GM21576 (cell line): ENCODE measurements around the gene ABCB9.
"Not testable (repeated sequence)": the region's sequence is repeated elsewhere in the genome, so short reads cannot be mapped to it uniquely, and the experiment has no call there.

ENCODE experiments used
- ATAC-seq: cut with Tn5 transposase; IDR thresholded peaks from one replicate; pipeline ENCODE4 v1.9.1; 2021; ENCODE audit warnings: mild to moderate bottlenecking, moderate library complexity; ENCODE audit not compliant: unreplicated experiment

ABCB9 gene

GRCh38 chr12:122903693-122904034 lies 62.6 kb downstream of the ABCB9 start:
- ATAC-seq, result no peak

DNA sequence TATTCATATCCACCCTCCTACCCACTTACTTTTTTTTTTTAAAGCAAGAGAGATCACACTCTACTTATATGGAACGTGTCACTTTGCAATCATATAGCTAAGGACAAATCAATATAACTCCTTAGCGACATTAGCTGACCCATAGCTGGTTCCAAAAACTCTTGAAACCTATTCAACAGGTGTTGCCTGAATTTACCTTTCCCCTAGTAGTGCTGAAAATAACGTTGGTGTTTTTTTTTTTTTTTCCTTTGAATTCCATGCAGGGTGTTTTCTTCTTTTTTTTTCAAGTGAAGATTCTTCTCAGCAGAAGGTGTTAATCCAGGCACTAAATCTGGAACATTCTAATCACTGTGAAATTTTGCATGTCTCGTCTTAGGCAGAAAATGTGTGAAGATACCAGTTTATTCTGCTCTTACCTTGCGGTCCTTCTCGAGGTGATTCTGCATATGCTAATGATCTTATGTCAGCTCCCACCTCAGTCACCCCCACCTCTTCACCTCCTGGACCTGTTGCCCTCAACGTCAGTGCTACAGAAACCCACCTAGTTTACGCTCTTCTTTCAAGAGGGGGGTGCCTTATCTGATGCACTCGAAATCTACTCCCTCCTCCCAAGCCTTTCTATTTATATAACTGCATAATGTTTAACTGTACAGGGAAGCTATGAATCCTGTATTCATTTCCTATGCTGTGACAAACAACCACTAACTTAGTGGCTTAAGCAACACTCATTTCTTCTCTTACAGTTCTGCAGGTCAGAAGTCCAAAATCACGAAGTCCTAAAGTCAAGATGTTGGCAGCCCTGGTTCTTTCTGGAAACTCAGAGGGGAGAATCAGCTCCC lies 63.2 kb downstream of the ABCB9 start:
- no peak for ATAC-seq

- no peak for ATAC-seq
Observed at GRCh38 chr12:122899887-122900286, 66.4 kb downstream of the ABCB9 start.

- ATAC-seq, result no peak
Observed at GRCh38 chr12:122896662-122897061, 69.6 kb downstream of the ABCB9 start.

DNA sequence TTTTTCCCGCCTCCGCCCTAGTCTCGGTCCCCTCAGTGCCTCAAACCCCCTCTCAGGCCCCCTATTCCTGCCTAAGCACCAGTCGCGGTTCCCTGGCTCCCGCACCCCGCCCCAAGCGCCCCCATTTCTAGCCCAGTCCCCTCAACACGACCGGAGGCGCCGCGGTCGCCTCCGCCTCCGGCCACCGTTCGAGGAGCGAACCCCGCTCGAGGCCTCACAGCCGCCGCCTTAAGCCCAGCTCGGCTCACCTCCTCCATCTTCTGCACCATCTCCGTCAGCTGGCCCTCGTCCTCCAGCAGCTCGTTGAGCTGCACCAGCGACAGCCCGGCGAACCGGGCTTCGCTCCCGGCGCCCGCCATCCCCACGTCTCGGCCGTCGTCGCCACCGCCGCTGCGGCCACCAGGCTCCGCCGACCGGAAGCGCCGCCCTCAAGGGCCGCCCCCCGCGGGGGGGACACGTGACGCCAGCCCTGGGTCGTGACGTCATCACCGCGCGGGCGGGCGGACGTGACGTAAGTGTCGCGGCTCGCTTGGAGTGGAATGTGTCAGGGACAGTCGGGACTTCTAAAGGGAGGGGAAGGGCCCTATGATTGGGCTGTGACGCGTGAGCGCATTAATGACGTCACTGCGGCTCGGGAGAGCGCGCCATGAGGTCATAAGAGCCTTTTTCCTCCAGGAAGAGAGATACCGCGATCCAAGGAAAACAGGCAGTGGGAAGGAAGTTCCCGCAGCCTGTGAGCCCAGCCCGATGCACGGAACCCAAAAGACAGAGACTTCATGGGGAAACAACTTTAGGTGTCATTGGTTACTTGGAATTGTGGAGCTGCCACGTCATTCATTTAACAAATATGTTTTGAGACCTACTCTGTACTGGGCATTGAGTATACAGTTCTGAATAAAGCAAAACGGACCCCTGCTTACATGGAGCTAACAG lies 70.3 kb downstream of the ABCB9 start, which contains the start of gene VPS37B:
VPS37B (minus strand) TSS at position 421 of the 933 bp plus-strand sequence; CDS start at position 359, 62 bp downstream.
- no peak for ATAC-seq

GRCh38 chr12:122895320-122895703 lies 71.0 kb downstream of the ABCB9 start:
- ATAC-seq, result no peak

DNA sequence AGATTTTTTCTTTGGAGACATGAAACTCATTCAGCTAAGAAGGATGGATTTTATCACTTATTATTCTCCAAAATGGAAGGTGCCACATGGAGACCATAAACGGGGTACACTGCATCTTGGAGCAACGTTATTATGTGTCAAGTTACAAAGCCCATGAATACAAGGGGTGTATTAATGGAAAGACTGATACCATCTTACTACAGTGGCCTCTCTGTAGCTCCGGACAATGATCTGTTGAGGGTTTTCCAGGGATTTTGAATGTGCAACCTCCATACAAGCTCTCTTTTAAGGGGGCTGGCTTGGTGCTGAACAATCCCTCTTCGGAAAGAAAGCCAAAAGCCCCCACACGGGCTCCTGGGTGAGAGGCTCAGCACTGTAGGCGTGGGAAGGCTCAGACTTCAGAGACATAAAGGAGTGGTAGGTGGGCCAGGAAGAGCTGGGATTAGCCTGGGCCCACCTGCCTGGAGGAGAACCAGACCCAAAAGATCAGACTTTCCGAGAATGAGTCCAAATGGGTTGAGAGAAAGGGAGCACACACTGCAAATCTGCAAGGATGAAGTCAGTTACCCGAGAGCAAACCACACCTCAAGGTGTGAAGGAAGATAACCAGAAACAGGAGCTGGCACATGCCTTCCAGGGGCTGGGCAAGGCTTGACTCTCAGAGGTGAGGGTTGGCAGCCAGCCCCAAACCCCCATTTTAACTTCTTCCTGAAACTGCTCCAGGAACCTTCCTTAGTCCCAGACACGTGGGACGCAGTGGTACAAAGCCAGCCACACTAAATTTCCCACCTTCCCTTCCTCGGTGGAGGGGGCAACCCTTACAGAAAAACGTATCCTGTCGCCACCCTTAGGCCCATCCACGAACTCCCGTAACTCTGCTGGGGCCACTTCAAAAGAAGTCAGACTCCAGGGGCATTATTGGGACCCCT lies 71.8 kb downstream of the ABCB9 start:
- no peak for ATAC-seq

DNA sequence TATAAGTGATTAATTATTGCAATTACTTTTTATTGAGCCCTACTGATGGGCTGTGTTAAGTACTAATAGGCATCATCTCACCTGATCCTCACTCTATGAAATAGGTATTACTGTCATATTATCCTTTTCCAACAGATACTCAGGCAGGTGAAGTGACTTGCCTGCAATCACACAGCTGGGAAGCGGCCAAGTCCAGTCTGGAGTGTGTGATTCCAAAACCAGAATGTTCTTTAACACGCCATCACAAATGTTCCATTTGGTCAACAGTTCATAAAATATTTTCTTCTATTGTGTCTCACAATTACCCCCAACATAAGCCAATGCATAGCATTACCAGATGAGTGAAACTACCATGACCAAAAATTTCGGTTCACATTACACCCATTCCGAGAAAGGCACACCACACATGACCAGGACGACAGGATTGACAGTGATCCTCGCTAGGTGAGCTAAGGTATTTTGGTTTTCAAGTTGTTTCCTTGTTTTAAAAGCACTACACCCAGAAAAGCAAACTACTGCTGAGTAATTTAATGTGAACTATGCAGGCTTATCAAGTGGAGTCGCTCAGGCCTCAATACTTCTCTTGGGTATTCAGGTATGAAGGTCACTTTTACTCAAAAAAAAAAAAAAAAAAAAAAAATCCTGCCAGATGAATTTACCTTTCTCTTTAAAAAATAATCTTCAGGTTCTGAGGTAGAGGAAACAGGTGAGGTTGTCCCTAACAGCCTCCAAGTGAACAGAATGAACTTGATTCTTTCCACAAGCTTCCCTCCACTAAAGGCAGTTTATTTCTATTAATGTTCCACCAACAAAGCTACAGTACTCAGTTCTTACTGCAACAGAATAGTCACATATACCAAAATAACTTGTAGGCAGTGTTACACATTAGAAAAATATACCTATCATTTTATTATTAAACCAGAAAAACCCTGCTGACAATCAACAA lies 72.8 kb downstream of the ABCB9 start:
- no peak for ATAC-seq

DNA sequence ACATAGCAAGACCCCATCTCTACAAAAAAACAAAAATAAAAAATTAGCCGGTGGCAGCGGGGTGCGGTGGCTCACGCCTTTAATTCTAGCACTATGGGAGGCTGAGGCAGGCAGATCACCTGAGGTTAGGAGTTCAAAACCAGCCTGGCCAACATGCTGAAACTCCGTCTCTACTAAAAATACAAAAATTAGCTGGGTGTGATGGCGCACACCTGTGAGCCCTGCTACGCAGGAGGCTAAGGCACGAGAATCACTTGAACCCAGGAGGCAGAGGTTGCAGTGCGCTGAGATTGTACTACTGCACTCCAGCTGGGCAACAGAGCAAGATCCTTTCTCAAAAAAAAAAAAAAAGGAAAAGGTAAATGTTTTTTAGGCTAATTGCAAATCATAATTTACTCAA lies 73.5 kb downstream of the ABCB9 start:
- not testable (repeated sequence) for ATAC-seq

DNA sequence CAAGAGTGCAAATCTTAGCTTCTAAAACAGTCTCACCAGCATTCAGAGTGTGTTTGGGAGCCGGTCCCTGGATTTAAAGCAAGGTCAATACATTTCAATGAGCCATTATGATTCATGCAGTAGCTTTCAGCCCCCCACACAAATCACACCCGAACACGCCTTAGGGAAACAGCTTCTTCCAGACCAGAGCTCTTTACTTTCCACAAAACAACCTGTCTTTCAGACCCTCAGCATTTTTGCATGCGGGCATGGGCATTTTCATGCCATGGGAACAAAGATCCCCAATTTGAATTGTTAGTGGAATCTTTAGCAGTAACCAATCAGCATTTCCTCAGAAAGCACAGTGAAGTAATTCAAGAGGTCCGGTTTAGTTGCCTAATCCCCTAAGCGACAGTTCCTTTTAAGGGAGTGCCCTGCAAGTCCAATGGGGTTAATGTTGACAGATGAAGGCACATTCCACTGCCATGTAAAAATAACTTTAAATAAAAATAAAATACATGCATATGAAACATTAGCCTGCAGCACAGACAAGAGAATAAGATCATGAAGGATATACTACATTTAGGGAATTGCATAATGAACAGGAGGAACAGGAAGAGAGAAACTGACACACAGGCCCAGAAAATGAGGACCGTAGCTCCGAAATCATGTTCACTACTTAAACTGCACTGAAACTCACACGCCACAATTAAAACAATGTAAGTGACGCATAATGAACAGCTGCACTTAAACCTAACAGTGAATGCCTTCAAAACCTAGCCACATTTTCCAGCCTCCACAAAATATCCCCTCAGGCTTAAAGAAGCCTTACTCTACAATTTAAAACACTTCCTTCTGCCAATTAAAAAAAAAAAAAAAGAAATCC lies 74.4 kb downstream of the ABCB9 start:
- ATAC-seq, result no peak

DNA sequence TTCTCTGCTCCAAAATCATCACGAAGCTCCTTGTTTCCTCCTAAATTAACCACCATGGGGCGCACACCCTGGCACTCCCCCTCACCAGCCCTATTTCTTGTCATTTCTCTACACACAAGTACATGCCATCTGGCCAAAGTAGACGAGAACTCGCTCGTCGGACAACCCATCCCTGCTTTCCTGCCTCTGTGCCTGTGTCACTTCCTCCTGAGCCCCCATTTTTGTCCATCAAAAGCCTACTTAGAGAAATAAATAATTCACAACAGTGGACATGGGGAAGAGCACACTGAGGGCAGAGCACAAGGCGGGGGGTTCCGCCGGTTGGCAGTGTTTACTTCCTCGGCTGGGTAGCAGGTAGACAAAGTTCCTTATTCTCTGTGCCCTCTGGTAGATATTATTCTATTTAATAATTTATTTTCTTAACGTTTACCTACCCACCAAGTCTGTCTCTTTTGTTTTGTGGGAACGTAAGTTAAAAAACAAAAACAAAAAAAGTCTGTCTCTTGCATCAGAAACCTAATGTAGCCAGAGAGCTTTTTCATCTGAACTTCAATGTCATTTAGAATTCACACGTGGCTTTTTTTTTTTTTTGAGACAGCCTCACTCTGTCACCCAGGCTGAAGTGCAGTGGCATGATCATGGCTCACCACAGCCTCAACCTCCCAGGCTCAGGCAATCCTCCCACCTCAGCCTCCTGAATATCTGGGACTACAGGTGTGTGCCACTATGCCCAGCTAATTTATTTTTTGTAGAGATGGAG lies 76.3 kb downstream of the ABCB9 start:
- ATAC-seq, result no peak

DNA sequence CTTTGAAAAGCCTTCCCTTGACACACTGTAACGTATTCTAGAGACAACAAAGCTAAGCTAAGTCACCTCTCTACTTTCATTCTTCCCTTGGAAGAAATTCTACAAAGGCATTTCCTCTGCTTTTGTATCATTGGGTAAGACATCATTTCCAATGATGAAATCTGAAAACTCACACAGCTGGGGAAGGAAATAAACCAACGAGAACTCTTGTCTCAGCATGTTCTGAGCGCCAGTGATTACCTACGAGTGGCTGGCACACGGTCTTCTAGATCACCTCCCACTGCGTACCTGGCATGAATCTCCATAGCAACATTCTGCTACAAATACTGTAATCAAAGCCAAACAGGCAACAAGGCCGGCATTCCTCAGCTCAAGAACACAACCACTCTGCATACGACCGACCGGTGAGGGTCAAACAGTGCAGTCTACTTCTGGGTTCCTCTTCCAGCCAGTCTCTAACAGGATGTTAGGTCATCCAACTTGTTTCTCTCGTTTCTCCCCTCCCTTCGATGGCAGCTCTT lies 78.0 kb downstream of the ABCB9 start:
- ATAC-seq, result peak; percentile 40

GRCh38 chr12:122887819-122888212 lies 78.4 kb downstream of the ABCB9 start:
- ATAC-seq, result peak; percentile 15

- ATAC-seq, result peak; percentile 75
Observed at GRCh38 chr12:122886851-122887818, 79.1 kb downstream of the ABCB9 start.

- ATAC-seq, result no peak
Observed at GRCh38 chr12:122886161-122886560, 80.1 kb downstream of the ABCB9 start.

DNA sequence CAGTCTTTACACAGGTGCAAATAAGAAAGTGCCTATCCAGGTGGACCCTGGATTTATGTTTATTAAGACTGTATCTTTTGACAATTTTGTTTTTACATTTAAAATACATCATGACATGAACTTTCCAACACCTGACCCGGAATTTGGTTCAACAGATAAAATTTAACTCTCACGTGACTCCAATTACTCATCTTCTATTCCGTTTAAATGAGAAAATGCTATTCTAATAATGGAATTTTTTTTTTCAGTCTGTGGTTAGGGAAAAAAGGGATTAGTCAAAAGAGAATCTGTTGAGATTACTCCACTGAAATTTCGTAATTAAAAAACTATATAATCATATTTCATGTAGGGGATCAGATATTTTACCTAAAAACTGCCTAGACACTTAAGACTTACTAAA lies 81.4 kb downstream of the ABCB9 start:
- ATAC-seq, result no peak
